ENCODE results near the gene CLVS2.

The CLVS2 gene

DNA sequence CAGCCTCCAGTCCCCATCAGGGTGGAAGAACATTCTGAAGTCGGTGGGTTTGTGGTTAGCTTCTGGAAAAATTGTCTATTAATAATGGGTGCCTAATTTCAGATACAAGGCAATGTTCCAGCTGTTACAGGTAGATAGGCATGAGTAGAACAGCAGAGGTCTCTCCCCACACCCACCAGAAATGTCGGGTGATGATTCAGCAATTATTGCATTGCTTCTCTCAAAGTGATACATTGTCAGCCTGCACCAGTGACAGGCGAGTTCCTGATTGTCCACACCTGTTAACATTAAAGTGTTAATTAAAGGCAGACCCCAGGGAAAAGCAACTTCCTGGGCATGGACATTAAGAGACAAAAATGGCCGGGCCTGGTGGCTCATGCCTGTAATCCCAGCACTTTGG lies 18.9 kb upstream of the CLVS2 start:
- no peak overlapping the region for H3K4me3 ChIP-seq (ENCODE audit: control insufficient read depth, low read depth, low read length)
- DNase-seq (ENCODE audit: low read depth): no peak
- TF ChIP-seq, protein P1, sequence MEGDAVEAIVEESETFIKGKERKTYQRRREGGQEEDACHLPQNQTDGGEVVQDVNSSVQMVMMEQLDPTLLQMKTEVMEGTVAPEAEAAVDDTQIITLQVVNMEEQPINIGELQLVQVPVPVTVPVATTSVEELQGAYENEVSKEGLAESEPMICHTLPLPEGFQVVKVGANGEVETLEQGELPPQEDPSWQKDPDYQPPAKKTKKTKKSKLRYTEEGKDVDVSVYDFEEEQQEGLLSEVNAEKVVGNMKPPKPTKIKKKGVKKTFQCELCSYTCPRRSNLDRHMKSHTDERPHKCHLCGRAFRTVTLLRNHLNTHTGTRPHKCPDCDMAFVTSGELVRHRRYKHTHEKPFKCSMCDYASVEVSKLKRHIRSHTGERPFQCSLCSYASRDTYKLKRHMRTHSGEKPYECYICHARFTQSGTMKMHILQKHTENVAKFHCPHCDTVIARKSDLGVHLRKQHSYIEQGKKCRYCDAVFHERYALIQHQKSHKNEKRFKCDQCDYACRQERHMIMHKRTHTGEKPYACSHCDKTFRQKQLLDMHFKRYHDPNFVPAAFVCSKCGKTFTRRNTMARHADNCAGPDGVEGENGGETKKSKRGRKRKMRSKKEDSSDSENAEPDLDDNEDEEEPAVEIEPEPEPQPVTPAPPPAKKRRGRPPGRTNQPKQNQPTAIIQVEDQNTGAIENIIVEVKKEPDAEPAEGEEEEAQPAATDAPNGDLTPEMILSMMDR (conservative IDR thresholded peaks at IDR 0.05; ENCODE audit: control insufficient read depth, insufficient read depth, low read depth, low read length): no peak

GRCh38 chr6:122984393-122984792 lies 11.6 kb upstream of the CLVS2 start:
- no peak for DNase-seq (ENCODE audit: low read depth)
- H3K4me3 ChIP-seq (ENCODE audit: control insufficient read depth, low read depth, low read length): no peak overlapping the region
- TF ChIP-seq, protein P1 (conservative IDR thresholded peaks at IDR 0.05; ENCODE audit: control insufficient read depth, insufficient read depth, low read depth, low read length): no peak

GRCh38 chr6:122994256-122994655 lies 1.8 kb upstream of the CLVS2 start:
- TF ChIP-seq, protein P1 (conservative IDR thresholded peaks at IDR 0.05; ENCODE audit: control insufficient read depth, insufficient read depth, low read depth, low read length): no peak
- no peak overlapping the region for H3K4me3 ChIP-seq (ENCODE audit: control insufficient read depth, low read depth, low read length)
- DNase-seq (ENCODE audit: low read depth): no peak

DNA sequence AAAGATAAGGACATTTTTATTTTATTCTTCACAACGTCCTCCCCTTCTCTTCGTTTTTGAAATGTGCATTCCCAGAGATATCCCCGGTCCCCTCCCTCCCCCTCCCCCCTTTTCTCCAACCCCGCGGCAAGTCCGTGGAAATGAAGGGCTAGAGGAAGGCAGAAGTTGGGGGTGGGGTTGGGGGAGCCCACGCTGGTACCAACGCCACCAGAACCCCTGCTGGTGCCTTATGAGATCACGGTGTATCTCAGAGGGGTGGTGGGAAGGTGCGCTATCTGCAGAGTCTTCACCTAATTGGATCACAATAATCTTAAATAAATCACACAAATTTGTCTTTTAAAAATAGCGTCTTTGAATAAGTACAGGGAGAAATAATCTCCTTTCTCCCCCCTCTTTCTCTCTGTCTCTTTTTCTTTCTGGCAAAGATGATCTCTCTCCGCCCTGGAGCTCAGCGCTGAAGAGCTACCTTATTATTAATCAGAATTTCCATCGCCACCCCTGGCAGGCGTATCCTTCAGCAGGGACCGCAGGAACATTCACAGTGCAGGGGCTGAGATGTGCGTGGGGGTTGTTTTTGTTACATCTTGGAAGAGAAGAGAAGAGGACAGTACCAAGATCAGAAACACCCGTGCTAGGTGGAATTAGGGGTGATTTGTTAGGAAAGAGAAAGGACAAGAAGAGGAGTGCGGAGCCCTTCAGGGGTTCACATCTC lies 915 bp downstream of the CLVS2 start:
- TF ChIP-seq, protein P1 (conservative IDR thresholded peaks at IDR 0.05; ENCODE audit: control insufficient read depth, insufficient read depth, low read depth, low read length): no peak
- peak overlapping the region; percentile 39 for H3K4me3 ChIP-seq (ENCODE audit: control insufficient read depth, low read depth, low read length)

GRCh38 chr6:122997541-122998150 lies 1.6 kb downstream of the CLVS2 start:
- no peak for DNase-seq (ENCODE audit: low read depth)
- no peak overlapping the region for H3K4me3 ChIP-seq (ENCODE audit: control insufficient read depth, low read depth, low read length)
- TF ChIP-seq, protein P1 (conservative IDR thresholded peaks at IDR 0.05; ENCODE audit: control insufficient read depth, insufficient read depth, low read depth, low read length): no peak

More for the DNA sequence above, 915 bp downstream of the CLVS2 start:
- DNase-seq (ENCODE audit: low read depth): no peak

DNA sequence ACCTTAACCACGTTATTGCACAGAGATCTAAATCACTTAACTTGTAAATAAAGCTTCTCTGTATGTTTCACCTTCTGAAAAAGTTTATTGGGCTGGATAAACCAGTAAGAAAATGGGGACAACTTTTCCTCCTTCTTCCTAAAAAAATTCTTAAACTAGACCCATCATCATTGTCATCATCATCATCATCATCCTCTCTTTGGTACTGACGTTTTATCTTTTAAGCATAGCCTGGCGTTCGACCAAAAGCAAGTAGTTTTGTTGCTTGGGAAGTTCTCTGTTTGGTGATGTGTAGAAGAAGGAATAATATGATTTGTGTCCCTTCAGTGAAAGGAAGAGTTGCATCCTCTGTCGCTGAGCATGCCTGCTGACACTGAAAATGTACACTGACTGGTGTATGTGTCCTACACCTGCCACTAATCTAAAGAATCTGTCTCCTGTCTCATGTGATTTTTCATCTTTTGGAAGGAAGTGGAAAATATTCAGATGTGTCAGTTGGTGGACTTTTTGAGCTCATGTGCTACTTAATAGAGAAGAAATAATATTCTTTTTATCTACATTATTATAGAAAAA lies 2.5 kb downstream of the CLVS2 start:
- TF ChIP-seq, protein P1 (conservative IDR thresholded peaks at IDR 0.05; ENCODE audit: control insufficient read depth, insufficient read depth, low read depth, low read length): no peak
- H3K4me3 ChIP-seq (ENCODE audit: control insufficient read depth, low read depth, low read length): no peak overlapping the region
- no peak for DNase-seq (ENCODE audit: low read depth)

Data from fibroblast of mammary gland (primary cell).